ENCODE measurements around the gene SEMA3F. TPM values are rescaled to one million over a fixed set of nuclear protein-coding genes. Genes with fewer than 3 reads are reported as not detected.

SEMA3F gene
- total and polyA plus RNA-seq, 2 donors (not counting 3 experiments of a cell fraction or from before 2014, with no cell fraction given): 65.8 to 99.1 TPM

- no peaks in the 10 kb centered on the region for H3K9me1 ChIP-seq (replicated peaks; ENCODE audit: control insufficient read depth, extremely low read depth, insufficient read depth, low read length)
- DNase-seq (ENCODE audit: low read depth, low spot score): no peak
- FAIRE-seq: no peak
- H2AFZ ChIP-seq (ENCODE audit: low read depth, low read length): no peak overlapping the region
- H3K36me3 ChIP-seq (ENCODE audit: control insufficient read depth in 2 of 2, extremely low read depth in 1 of 2, insufficient read depth in 2 of 2, low read length in 2 of 2): peaks cover 0 to 2% of the 10 kb centered on the region in 2 experiments
- POLR2A ChIA-PET: interaction anchor here (0.6 kb wide), 1 partner anchor 62 kb away, joined by 4 read pairs; no protein-coding TSS in a partner anchor
- dilution Hi-C loops (cut with MboI; ENCODE audit: extremely low pct_ligation_motif_present, low sequenced_read_pairs): no loop called here
- H3K4me1 ChIP-seq (ENCODE audit: control insufficient read depth, extremely low read depth, insufficient read depth, low read length): peaks cover 7% of the 10 kb centered on the region
- intact Hi-C loops (cut with micrococcal nuclease): loop anchor here (10.0 kb wide), 1 partner anchor 139 kb away; the partner anchor contains the start of gene SEMA3B
- CTCF ChIA-PET: interaction anchor here (0.5 to 4.4 kb wide), 5 partner anchors 27 to 196 kb away, joined by 3 to 40 read pairs (median 3); no protein-coding TSS in a partner anchor
- H4K20me1 ChIP-seq (replicated peaks; ENCODE audit: control insufficient read depth, extremely low read depth, insufficient read depth, low read length): no peaks in the 10 kb centered on the region
- no peak overlapping the region for H3K9ac ChIP-seq (replicated peaks; ENCODE audit: extremely low read depth, insufficient read depth, low read length)
- no peak overlapping the region for H3K4me3 ChIP-seq (replicated peaks in 1 of 3; ENCODE audit: insufficient read depth in 1 of 3, low read depth in 1 of 3, low read length in 3 of 3)
- H3K9me3 ChIP-seq (replicated peaks; ENCODE audit: control insufficient read depth, insufficient read depth, low read length): no peaks in the 10 kb centered on the region
- H3K4me2 ChIP-seq (ENCODE audit: insufficient read depth, low read length): no peak overlapping the region
- no peaks in the 10 kb centered on the region for H3K27me3 ChIP-seq (ENCODE audit: control insufficient read depth in 2 of 2, insufficient read depth in 2 of 2, low read length in 2 of 2)
- no peak overlapping the region for H3K27ac ChIP-seq (ENCODE audit: insufficient read depth, low read depth, low read length)
- TF ChIP-seq MYC (IDR thresholded peaks at IDR 0.05; ENCODE audit: low read depth, low read length) (no peak), GATA2 (IDR thresholded peaks at IDR 0.05; ENCODE audit: insufficient read depth, insufficient read length, low read depth, low read length) (no peak), POLR2AphosphoS5 (IDR thresholded peaks at IDR 0.05; ENCODE audit: insufficient read depth, low read depth, low read length) (no peak), EZH2 (IDR thresholded peaks at IDR 0.05; ENCODE audit: borderline replicate concordance, low read depth, low read length, severe bottlenecking) (no peak)
- BruUV-seq (replicated peaks): no TSS peak
- H3K79me2 ChIP-seq (ENCODE audit: control insufficient read depth, insufficient read depth, low read length): no peaks in the 10 kb centered on the region
Observed at GRCh38 chr3:50125541-50126286, 29.4 kb upstream of the SEMA3F start.

All from endothelial cell of umbilical vein (primary cell).